HL-60 (cell line): ENCODE measurements around the gene SLC16A10.

Source experiments
- POLR2AphosphoS5 ChIP-seq: IDR thresholded peaks from 2 replicates; pipeline ENCODE4 v1.6.1; 2012; ENCODE audit warnings: low read depth
- TF ChIP-seq, protein P1 (sequence below): IDR thresholded peaks from one replicate; pipeline ENCODE4 v1.5.1; 2011; ENCODE audit warnings: low read length, control low read depth, inconsistent platforms; ENCODE audit not compliant: insufficient read depth

DNA sequence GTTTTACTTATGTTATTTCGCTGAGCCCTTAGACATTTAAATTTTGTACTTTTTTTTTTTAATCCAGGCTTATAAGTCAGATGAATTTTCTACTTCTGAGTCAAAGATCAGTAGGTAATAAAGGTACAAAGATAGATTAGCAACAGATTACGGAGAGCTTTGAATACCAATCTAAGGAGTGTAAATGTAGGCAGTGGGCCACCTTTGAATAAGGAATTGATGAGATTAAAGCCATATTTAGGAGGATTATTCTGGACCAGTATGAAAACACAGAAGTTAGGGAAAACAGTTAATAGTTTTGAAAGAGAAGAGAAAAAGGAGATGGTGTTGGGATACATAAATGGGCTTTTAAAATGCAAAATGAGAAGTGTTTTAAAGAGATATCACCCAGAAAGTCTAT lies 117.6 kb downstream of the SLC16A10 start:
- no peak for TF ChIP-seq POLR2AphosphoS5
- TF ChIP-seq, protein P1, sequence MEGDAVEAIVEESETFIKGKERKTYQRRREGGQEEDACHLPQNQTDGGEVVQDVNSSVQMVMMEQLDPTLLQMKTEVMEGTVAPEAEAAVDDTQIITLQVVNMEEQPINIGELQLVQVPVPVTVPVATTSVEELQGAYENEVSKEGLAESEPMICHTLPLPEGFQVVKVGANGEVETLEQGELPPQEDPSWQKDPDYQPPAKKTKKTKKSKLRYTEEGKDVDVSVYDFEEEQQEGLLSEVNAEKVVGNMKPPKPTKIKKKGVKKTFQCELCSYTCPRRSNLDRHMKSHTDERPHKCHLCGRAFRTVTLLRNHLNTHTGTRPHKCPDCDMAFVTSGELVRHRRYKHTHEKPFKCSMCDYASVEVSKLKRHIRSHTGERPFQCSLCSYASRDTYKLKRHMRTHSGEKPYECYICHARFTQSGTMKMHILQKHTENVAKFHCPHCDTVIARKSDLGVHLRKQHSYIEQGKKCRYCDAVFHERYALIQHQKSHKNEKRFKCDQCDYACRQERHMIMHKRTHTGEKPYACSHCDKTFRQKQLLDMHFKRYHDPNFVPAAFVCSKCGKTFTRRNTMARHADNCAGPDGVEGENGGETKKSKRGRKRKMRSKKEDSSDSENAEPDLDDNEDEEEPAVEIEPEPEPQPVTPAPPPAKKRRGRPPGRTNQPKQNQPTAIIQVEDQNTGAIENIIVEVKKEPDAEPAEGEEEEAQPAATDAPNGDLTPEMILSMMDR = no peak
